GM18909 (cell line): Measurements from ENCODE around the gene PCBP2.
"Not testable (repeated sequence)": the region's sequence is repeated elsewhere in the genome, so short reads cannot be mapped to it uniquely, and the experiment has no call there.

Source experiments
- ATAC-seq: cut with Tn5 transposase; IDR thresholded peaks from one replicate; pipeline ENCODE4 v1.9.1; 2021; ENCODE audit warnings: mild to moderate bottlenecking; ENCODE audit not compliant: unreplicated experiment, poor library complexity

PCBP2 gene

GRCh38 chr12:53439582-53439981 lies 12.3 kb upstream of the PCBP2 start:
- not testable (repeated sequence) for ATAC-seq

DNA sequence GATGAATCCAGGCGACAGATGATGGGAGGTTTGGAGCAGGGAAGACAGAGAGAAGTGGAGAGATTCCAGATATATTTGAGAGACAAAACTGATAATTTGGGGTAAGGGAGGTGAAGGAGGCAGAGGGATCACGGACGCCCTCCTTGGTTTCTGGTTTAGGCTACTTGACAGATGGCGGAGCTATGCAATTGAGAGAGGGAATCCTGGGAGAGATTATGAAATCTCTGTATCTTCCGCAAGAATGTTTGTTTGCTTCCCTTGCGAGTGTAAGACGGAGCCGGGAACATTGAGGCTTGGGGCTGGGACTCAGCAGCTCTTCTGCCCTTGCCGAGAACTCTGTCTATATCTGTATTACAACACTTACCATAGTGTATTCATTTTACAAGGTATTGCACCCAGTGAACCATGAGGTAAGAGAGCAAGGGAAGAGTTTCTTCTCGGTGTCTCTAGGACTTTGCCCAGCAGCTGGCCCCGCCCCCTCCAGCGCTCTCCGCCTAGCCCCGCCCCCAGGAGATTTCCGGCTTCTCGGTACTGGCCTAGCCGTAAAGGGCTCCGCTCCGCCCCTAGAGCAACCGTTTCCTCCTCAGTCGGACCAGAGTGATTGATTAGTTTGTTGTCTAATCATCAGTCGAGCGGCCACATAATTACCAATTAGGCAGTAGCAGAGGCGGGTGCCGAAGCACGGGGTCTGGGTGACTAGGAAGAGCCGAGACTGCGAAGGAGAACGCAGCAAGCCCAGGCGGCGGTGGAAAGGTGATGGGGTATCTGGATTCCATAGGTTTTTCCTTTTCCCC lies 10.7 kb upstream of the PCBP2 start, which contains the start of gene PRR13:
PRR13 (plus strand) TSS at position 695 of the 794 bp plus-strand sequence. CDS start 981 bp downstream, outside the sequence.
- peak; percentile 98 for ATAC-seq

- no peak for ATAC-seq
Measured at GRCh38 chr12:53443955-53444354, 7.9 kb upstream of the PCBP2 start.

GRCh38 chr12:53444593-53445325 lies 7.1 kb upstream of the PCBP2 start:
- not testable (repeated sequence) for ATAC-seq

DNA sequence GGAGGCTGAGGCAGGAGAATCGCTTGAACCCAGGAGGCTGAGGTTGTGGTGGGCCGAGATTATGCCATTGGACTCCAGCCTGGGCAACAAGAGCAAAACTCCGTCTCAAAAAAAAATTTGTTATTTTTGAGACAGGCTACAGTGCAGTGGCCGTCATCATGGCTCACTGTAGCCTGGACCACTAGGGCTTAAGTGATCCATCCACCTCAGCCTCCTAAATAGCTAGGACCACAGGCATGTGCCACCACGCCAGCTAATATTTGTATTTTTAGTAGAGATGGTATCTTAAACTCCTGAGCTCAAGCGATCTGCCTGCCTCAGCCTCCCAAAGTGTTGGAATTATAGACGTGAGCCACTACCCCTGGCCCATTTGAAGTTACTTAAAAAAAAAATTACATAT lies 966 bp upstream of the PCBP2 start:
- ATAC-seq, result no peak

- peak; percentile 33 for ATAC-seq
Measured at GRCh38 chr12:53452159-53453077, 516 bp downstream of the PCBP2 start.

DNA sequence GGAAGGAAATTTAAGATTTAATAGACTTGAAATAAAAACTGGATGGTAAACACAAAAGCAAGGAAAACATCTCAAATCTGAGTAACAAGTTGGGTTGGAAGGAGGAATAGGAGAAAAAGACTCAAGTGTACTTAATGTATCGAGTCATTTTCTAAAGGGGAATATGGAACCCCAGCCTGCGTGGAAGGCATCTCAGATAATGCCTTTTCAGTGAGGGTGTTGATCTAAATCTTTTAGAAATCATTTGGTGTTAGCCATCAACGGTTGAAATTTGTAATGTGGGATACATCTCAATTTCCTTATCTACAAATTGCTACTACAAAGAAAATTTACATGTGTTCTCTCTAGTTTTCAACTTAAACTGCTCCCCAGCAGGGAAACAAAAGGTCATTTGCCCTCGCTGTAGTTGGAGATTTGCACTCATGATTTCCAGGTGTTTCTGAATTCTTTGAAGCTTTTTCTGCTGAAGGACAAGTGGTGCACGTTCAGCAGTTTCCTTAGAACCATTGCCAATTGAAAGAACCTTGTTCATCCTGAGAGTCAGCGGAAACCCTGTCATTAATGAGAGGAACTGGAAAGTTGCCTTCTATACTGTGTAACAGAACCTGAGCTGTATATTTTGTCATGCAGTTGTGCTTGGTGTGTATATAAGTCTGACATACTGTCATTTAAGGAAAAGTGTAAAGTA lies 2.2 kb downstream of the PCBP2 start:
- no peak for ATAC-seq

GRCh38 chr12:53454707-53455106 lies 2.8 kb downstream of the PCBP2 start:
- ATAC-seq, result no peak

DNA sequence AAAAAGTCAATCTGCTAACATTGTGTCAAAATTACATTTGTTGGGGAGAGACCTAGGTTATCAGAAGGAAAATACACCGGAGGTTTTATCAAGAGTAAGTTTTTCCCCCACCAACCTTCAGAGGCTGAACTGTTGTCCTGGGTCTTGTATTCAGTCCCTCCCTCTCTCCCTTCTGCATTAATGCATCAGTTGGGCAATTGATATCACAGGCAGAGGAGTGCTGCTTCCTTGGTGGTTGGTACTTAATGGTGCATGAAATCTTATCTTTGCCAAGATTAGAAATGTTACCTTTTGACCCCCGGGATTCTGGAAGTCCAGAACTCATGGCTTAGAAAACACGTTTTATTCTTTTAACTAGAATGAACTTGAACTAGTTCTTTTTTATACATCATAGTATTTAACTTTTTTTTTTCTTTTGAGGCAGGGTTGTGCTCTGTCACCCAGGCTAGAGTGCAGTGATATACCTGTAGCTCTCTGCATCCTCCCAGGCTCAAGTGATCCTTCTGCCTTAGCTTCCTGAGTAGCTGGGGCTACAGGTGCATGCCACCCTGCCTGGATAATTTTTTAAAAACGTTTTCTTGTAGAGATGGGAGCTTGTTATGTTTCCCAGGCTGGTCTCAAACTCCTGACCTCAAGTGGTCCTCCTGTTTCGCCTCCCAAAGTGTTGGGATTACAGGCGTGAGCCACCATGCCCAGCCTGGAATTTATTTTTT lies 4.9 kb downstream of the PCBP2 start:
- no peak for ATAC-seq

DNA sequence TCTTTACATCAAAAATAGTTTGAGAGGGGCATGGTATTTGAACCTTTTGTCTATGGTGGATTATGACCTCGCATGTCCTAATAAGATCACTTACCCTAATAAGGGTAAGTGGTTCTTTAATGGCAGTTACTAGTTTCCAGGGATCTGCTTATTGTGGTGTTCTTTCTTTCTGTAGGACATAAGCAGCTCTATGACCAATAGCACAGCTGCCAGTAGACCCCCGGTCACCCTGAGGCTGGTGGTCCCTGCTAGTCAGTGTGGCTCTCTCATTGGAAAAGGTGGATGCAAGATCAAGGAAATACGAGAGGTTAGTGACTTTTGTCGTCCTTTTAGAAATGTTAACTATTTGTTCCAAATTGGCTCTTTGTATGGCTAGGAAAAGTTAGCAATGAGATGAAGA lies 7.2 kb downstream of the PCBP2 start:
- no peak for ATAC-seq

DNA sequence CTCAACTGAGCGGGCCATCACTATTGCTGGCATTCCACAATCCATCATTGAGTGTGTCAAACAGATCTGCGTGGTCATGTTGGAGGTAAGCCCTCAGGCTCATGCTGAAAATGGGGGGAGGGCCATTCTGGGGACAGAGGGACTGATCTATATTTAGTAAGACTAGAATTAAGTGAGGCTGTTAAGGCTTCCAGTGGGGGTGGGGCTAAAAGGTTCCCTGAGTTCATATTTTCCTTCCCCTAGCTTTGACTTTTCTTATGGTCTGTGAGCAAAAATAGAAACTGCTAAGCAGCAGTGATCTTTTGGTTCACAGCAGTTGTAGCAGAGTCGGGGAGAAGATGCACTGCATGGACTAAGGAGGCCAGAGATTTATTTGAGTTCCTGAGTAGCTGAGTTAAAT lies 9.2 kb downstream of the PCBP2 start:
- ATAC-seq, result no peak

- ATAC-seq, result no peak
Measured at GRCh38 chr12:53461591-53461990, 9.7 kb downstream of the PCBP2 start.

- no peak for ATAC-seq
Measured at GRCh38 chr12:53462935-53463334, 11.0 kb downstream of the PCBP2 start.

- ATAC-seq, result no peak
Measured at GRCh38 chr12:53463802-53464560, 12.1 kb downstream of the PCBP2 start.

- ATAC-seq, result no peak
Measured at GRCh38 chr12:53464685-53465418, 12.9 kb downstream of the PCBP2 start.

- ATAC-seq, result no peak
Measured at GRCh38 chr12:53465679-53466078, 13.8 kb downstream of the PCBP2 start.

DNA sequence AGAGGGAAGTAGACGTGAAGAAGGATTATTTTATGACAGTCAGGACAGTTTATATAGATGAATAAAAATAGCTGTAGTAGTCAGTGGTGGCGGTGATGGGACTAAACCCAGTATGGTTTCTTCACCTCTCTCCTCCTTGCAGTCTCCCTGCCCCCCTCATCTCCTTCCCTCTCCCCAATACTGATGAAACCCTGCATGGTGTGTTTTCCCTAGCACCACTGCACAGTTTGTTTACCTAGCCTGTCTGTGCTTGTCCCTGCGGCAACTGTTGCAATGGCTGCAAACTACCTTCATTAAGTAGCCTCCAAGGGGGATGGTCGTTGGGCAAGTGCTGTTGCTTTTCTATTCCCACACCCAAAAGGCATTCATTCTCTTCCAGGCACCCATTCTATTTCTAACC lies 14.7 kb downstream of the PCBP2 start:
- no peak for ATAC-seq

- no peak for ATAC-seq
Measured at GRCh38 chr12:53467082-53467481, 15.2 kb downstream of the PCBP2 start.
